ENCODE measurements around the gene CHL1. TPM values are rescaled to one million over a fixed set of nuclear protein-coding genes. Genes with fewer than 3 reads are reported as not detected.

Gene CHL1
- total RNA-seq, 1 donor from 2014 or later = 0.53 TPM

GRCh38 chr3:452221-452620 lies 255.7 kb downstream of the CHL1 start:
- Histone ChIP-seq H3K27ac (no peak overlapping the region), H3K4me1 (no peaks in the 10 kb centered on the region), H3K4me3 (no peak overlapping the region), H3K36me3 (no peaks in the 10 kb centered on the region), H3K9me3 (no peaks in the 10 kb centered on the region), H3K27me3 (no peaks in the 10 kb centered on the region)
- intact Hi-C loops (cut with DNase I) = no loop called here
- DNase-seq (ENCODE audit: low spot score in 2 of 2) = no peak
- TF ChIP-seq CTCF (IDR thresholded peaks at IDR 0.05) = no peak

- intact Hi-C loops (cut with DNase I) = no loop called here
Observed at GRCh38 chr3:453106-453505, 256.5 kb downstream of the CHL1 start.

GRCh38 chr3:454986-455385 lies 258.4 kb downstream of the CHL1 start:
- H3K27ac ChIP-seq = no peak overlapping the region
- intact Hi-C loops (cut with DNase I) = no loop called here
- no peaks in the 10 kb centered on the region for H3K9me3 ChIP-seq

More at GRCh38 chr3:453106-453505, 256.5 kb downstream of the CHL1 start:
- H3K27ac ChIP-seq = no peak overlapping the region
- no peak for TF ChIP-seq CTCF (IDR thresholded peaks at IDR 0.05)
- no peaks in the 10 kb centered on the region for H3K36me3 ChIP-seq
- no peak overlapping the region for H3K4me3 ChIP-seq
- no peaks in the 10 kb centered on the region for H3K27me3 ChIP-seq
- H3K9me3 ChIP-seq = no peaks in the 10 kb centered on the region
- no peaks in the 10 kb centered on the region for H3K4me1 ChIP-seq
- no peak for DNase-seq (ENCODE audit: low spot score in 2 of 2)

GRCh38 chr3:458124-458523 lies 261.6 kb downstream of the CHL1 start:
- intact Hi-C loops (cut with DNase I) = no loop called here
- Histone ChIP-seq H3K4me1 (no peaks in the 10 kb centered on the region), H3K27ac (no peak overlapping the region), H3K36me3 (no peaks in the 10 kb centered on the region), H3K9me3 (no peaks in the 10 kb centered on the region), H3K27me3 (no peaks in the 10 kb centered on the region), H3K4me3 (no peak overlapping the region)
- TF ChIP-seq CTCF (IDR thresholded peaks at IDR 0.05) = no peak
- no peak for DNase-seq (ENCODE audit: low spot score in 2 of 2)

More at GRCh38 chr3:454986-455385, 258.4 kb downstream of the CHL1 start:
- Histone ChIP-seq H3K27me3 (no peaks in the 10 kb centered on the region), H3K4me1 (no peaks in the 10 kb centered on the region), H3K4me3 (no peak overlapping the region), H3K36me3 (no peaks in the 10 kb centered on the region)
- TF ChIP-seq CTCF (IDR thresholded peaks at IDR 0.05) = no peak
- DNase-seq (ENCODE audit: low spot score in 2 of 2) = no peak

DNA sequence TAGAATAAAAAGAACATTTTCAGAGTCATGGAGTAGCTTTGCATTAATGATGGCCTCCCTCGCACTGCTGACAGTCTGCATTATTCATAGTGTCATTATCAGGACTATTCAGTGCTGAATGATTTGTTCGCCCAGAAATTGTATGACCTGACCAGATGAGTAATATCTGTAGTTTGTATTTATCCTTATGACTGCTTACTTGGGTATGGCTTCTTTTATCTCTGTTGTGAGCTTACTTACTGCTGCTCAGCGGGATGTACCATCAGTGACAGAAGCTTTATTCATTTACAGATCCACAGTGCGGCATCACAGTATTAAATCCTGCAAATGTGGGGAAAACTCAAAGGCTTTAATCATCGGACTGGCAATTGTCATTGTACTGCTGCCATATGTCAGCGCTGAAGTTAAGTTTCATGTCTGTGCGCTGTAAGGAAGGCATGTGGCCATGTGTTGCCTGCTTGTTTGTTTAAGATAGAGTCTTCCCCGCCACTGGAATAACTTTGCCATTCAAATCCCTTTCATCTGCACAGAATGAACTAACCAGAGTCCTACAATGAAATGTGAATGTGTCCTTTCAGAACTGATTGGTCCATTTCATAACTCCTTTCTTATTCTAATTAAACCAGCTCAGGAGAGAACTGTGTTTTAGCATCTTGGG lies 262.2 kb downstream of the CHL1 start:
- no peak for DNase-seq (ENCODE audit: low spot score in 2 of 2)
- Histone ChIP-seq H3K36me3 (no peaks in the 10 kb centered on the region), H3K9me3 (no peaks in the 10 kb centered on the region), H3K27ac (no peak overlapping the region), H3K4me3 (no peak overlapping the region), H3K4me1 (no peaks in the 10 kb centered on the region), H3K27me3 (no peaks in the 10 kb centered on the region)
- no peak for TF ChIP-seq CTCF (IDR thresholded peaks at IDR 0.05)
- intact Hi-C loops (cut with DNase I) = no loop called here

All from ascending aorta (tissue), 2 donors.